ENCODE results near the gene CDK13.

The CDK13 gene

GRCh38 chr7:40148671-40149070 is 198.6 kb downstream of the CDK13 start:
- in situ Hi-C loops (cut with MboI; ENCODE audit: low pct_unique_long_range_greater_than_20kb, low sequenced_read_pairs, unreplicated experiment) = no loop called here
- no peak for TF ChIP-seq CTCF (IDR thresholded peaks at IDR 0.05; ENCODE audit: extremely low read depth, insufficient read depth, missing control alignments)

More at GRCh38 chr7:40148671-40149070, 198.6 kb downstream of the CDK13 start:
- no peak for DNase-seq (ENCODE audit: low spot score)
